ENCODE data around the gene SNX9.
"Not testable (repeated sequence)": the region's sequence is repeated elsewhere in the genome, so short reads cannot be mapped to it uniquely, and the experiment has no call there.

The SNX9 gene

GRCh38 chr6:157896932-157897331 is 73.9 kb downstream of the SNX9 start:
- no peak for DNase-seq (ENCODE audit: low spot score in 2 of 2)
- Mint-ChIP-seq H3K27ac (no peak overlapping the region), H3K4me3 (no peak overlapping the region), H3K4me1 (peaks cover 38% of the 10 kb centered on the region), H3K9me3 (no peaks in the 10 kb centered on the region), H3K36me3 (peaks cover 100% of the 10 kb centered on the region)
- ATAC-seq = no peak

GRCh38 chr6:157898169-157898568 is 75.1 kb downstream of the SNX9 start:
- ATAC-seq (no peak), DNase-seq (ENCODE audit: low spot score in 2 of 2) (no peak)
- Mint-ChIP-seq H3K27ac (peak overlapping the region; percentile 50), H3K9me3 (no peaks in the 10 kb centered on the region), H3K4me3 (no peak overlapping the region), H3K36me3 (peaks cover 100% of the 10 kb centered on the region), H3K4me1 (peaks cover 25% of the 10 kb centered on the region)

DNA sequence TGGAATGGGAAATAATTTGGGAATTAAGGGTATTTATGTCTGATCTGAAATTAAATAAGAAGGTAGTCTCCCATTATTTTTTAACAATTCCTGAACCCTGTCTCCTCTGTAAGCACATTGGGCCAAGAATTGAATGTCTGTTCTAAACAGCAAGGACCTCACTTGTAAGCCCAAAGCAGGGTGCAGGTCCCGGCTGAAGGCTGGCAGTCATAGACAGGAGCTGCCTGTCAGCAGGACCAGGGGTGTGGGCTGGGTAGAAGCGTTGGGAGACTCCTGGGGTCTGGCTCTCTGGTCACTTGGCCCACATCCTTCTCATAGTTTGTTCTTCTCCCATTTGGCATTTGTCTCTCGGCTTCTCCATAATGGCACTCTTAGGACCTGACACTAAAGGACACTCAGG is 75.6 kb downstream of the SNX9 start:
- H3K9me3 Mint-ChIP-seq = no peaks in the 10 kb centered on the region
- H3K36me3 Mint-ChIP-seq = peaks cover 100% of the 10 kb centered on the region
- H3K27ac Mint-ChIP-seq = peak overlapping the region; percentile 50
- DNase-seq (ENCODE audit: low spot score in 2 of 2) = no peak
- H3K4me3 Mint-ChIP-seq = no peak overlapping the region
- H3K4me1 Mint-ChIP-seq = peaks cover 20% of the 10 kb centered on the region
- ATAC-seq = no peak

DNA sequence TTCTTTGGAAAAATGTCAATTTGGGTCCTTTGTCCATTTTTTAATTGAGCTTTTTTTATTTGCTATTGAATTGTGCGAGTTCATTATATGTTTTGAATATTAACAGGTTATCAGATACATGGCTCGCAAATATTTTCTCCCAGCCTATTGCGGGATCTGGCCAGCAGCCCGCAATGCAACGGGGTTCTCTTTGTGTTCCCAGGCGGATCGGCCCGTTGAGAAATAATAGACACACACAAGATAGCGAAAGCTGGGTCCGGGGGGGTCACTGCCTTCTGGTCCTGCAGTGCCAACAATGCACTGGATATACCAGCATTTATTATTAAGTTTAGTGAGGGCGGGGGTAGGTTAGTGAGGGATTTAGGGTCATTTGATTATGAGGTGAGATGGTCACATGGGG is 77.2 kb downstream of the SNX9 start:
- Mint-ChIP-seq H3K4me1 (peaks cover 19% of the 10 kb centered on the region), H3K27ac (peak overlapping the region; percentile 52), H3K36me3 (peaks cover 100% of the 10 kb centered on the region)
- ATAC-seq; H3K4me3 Mint-ChIP-seq; DNase-seq (ENCODE audit: low spot score in 2 of 2); H3K9me3 Mint-ChIP-seq: not testable (repeated sequence)

GRCh38 chr6:157900751-157901150 is 77.7 kb downstream of the SNX9 start:
- not testable (repeated sequence) for H3K4me3 Mint-ChIP-seq; DNase-seq (ENCODE audit: low spot score in 2 of 2); H3K9me3 Mint-ChIP-seq; ATAC-seq
- peak overlapping the region; percentile 52 for H3K27ac Mint-ChIP-seq
- H3K36me3 Mint-ChIP-seq = peaks cover 100% of the 10 kb centered on the region
- peaks cover 19% of the 10 kb centered on the region for H3K4me1 Mint-ChIP-seq

GRCh38 chr6:157904999-157905398 is 82.0 kb downstream of the SNX9 start:
- Mint-ChIP-seq H3K4me3 (no peak overlapping the region), H3K27ac (no peak overlapping the region), H3K4me1 (peaks cover 22% of the 10 kb centered on the region), H3K9me3 (no peaks in the 10 kb centered on the region), H3K36me3 (peaks cover 100% of the 10 kb centered on the region)
- no peak for ATAC-seq
- DNase-seq (ENCODE audit: low spot score in 2 of 2) = no peak

GRCh38 chr6:157905590-157906342 is 82.7 kb downstream of the SNX9 start:
- ATAC-seq (no peak), DNase-seq (ENCODE audit: low spot score in 2 of 2) (no peak)
- Mint-ChIP-seq H3K27ac (no peak overlapping the region), H3K9me3 (no peaks in the 10 kb centered on the region), H3K36me3 (peaks cover 100% of the 10 kb centered on the region), H3K4me1 (peaks cover 20% of the 10 kb centered on the region), H3K4me3 (no peak overlapping the region)

GRCh38 chr6:157906537-157907061 is 83.6 kb downstream of the SNX9 start:
- ATAC-seq = no peak
- DNase-seq (ENCODE audit: low spot score in 2 of 2) = no peak
- H3K4me1 Mint-ChIP-seq = peaks cover 26% of the 10 kb centered on the region
- no peak overlapping the region for H3K27ac Mint-ChIP-seq
- no peaks in the 10 kb centered on the region for H3K9me3 Mint-ChIP-seq
- peaks cover 100% of the 10 kb centered on the region for H3K36me3 Mint-ChIP-seq
- no peak overlapping the region for H3K4me3 Mint-ChIP-seq

GRCh38 chr6:157907651-157908050 is 84.6 kb downstream of the SNX9 start:
- H3K27ac Mint-ChIP-seq = no peak overlapping the region
- no peak for DNase-seq (ENCODE audit: low spot score in 2 of 2)
- H3K36me3 Mint-ChIP-seq = peaks cover 100% of the 10 kb centered on the region
- no peaks in the 10 kb centered on the region for H3K9me3 Mint-ChIP-seq
- no peak overlapping the region for H3K4me3 Mint-ChIP-seq
- no peak for ATAC-seq
- H3K4me1 Mint-ChIP-seq = peaks cover 26% of the 10 kb centered on the region

GRCh38 chr6:157908369-157909281 is 85.6 kb downstream of the SNX9 start:
- H3K36me3 Mint-ChIP-seq = peaks cover 100% of the 10 kb centered on the region
- DNase-seq (ENCODE audit: low spot score in 2 of 2) = no peak
- peak overlapping the region; percentile 4 for H3K4me3 Mint-ChIP-seq
- H3K4me1 Mint-ChIP-seq = peaks cover 29% of the 10 kb centered on the region
- peak; percentile 89 for ATAC-seq
- H3K27ac Mint-ChIP-seq = no peak overlapping the region
- no peaks in the 10 kb centered on the region for H3K9me3 Mint-ChIP-seq

DNA sequence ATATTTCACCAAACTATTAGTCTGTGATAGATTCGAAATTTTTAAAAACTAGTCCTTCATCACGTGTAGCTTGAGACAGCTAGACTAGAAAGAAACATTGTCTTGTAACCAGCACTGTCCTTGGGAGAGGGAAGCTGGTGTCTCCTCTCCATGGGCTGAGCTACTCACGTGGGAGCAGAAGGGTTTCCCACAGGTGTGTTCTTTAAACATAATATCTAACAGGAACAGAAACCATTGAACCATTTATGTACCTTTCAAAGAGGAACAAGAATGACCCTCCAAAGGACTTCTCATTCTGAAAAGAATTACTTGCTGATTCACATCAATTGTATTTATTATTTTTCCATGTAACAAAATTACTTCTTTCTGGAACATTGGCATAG is 86.2 kb downstream of the SNX9 start:
- Mint-ChIP-seq H3K4me1 (peaks cover 34% of the 10 kb centered on the region), H3K36me3 (peaks cover 100% of the 10 kb centered on the region), H3K4me3 (no peak overlapping the region), H3K9me3 (no peaks in the 10 kb centered on the region), H3K27ac (no peak overlapping the region)
- ATAC-seq (no peak), DNase-seq (ENCODE audit: low spot score in 2 of 2) (no peak)

- DNase-seq (ENCODE audit: low spot score in 2 of 2) = no peak
- H3K4me3 Mint-ChIP-seq = no peak overlapping the region
- H3K9me3 Mint-ChIP-seq = no peaks in the 10 kb centered on the region
- no peak for ATAC-seq
- peaks cover 100% of the 10 kb centered on the region for H3K36me3 Mint-ChIP-seq
- peak overlapping the region; percentile 50 for H3K27ac Mint-ChIP-seq
- H3K4me1 Mint-ChIP-seq = peaks cover 34% of the 10 kb centered on the region
Measured at GRCh38 chr6:157911278-157911677, 88.2 kb downstream of the SNX9 start.

GRCh38 chr6:157911786-157912185 is 88.7 kb downstream of the SNX9 start:
- no peak overlapping the region for H3K4me3 Mint-ChIP-seq
- peaks cover 34% of the 10 kb centered on the region for H3K4me1 Mint-ChIP-seq
- peak overlapping the region; percentile 72 for H3K27ac Mint-ChIP-seq

DNA sequence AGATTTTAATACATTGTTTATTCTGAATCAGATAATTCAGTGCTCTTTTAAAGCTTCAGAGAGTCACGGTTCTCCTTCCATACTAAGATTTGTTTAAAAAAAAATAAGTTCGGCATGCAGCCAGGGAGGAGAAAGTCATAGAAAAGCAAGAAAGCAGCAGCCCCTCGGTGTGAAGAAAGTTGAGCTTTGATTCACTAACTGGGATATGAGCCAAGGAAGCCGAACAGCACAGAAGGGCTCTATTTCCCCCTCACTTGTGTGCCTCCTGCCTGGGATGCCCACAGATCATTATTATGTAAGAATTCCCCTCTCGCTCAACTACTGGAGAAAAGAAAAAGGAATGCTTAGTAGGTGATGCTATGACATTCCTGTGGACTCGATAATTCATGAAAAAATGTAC is 89.3 kb downstream of the SNX9 start:
- H3K27ac Mint-ChIP-seq = peak overlapping the region; percentile 72
- H3K4me1 Mint-ChIP-seq = peaks cover 34% of the 10 kb centered on the region
- H3K4me3 Mint-ChIP-seq = no peak overlapping the region
- H3K9me3 Mint-ChIP-seq = peaks cover 2% of the 10 kb centered on the region
- no peak for DNase-seq (ENCODE audit: low spot score in 2 of 2)
- H3K36me3 Mint-ChIP-seq = peaks cover 100% of the 10 kb centered on the region
- no peak for ATAC-seq

More at GRCh38 chr6:157911786-157912185, 88.7 kb downstream of the SNX9 start:
- no peak for DNase-seq (ENCODE audit: low spot score in 2 of 2)
- no peaks in the 10 kb centered on the region for H3K9me3 Mint-ChIP-seq
- ATAC-seq = no peak
- peaks cover 100% of the 10 kb centered on the region for H3K36me3 Mint-ChIP-seq

DNA sequence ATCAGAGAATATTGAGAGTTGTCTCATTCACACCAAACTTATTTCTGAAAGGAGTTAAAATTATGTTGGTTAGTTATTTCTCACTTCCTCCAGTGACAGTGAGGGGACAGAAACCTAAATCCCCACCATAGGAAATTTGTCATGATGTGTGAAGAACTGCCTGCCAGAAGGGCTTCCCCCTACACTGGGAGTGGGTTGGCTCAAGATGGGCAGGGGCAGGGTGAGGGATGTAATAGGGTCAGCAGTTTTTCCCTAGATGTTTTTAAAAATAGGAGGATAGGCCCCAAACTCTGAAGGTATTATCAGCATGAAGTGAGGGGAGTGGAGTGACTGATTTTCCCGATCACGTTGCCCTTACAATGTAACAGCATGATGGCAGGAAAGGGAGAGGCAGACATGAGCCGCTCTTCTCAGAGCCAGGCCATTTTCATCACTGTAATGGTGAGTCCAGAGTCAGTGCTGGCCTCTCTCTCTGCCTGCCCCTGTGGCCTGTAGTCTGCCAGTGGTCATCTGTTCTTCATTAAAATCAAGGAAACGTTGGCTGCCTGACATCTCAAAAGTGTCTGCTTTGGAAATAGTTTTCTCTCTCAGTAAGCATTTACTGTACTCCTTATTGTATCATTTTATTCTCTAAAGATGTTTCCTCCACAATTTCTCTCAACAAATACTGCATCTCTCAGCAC is 98.8 kb downstream of the SNX9 start:
- Mint-ChIP-seq H3K4me3 (no peak overlapping the region), H3K27ac (no peak overlapping the region), H3K4me1 (peaks cover 9% of the 10 kb centered on the region), H3K9me3 (peaks cover 2% of the 10 kb centered on the region), H3K36me3 (peaks cover 100% of the 10 kb centered on the region)
- no peak for DNase-seq (ENCODE audit: low spot score in 2 of 2)
- ATAC-seq = no peak
